Measurements from ENCODE around the gene SPINK13.
A peak's percentile ranks its signal among the peaks of the same experiment; 100 is the strongest.

Gene SPINK13

DNA sequence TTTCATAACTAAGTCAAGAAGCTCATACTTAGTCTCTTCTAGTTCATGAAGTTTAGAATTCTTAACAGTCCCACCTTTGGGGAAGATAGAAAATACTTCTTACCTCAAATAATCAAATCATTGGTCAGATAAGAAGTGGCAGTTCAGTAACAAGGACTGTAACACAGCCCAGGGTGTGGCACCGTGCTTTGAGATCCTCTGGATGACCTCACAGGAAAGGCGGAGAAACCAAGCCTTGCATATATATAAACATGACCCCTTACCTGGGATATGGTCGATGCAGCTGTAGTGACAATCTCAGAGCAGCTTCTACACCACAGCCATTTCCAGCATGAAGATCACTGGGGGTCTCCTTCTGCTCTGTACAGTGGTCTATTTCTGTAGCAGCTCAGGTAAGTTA lies 43.6 kb downstream of the SPINK13 start, which contains the start of gene SPINK7:
Gene SPINK7 (plus strand): TSS at position 271 of the 400 bp plus-strand sequence. CDS start 61 bp downstream, at position 332.
- DNase-seq (ENCODE audit: low read depth), result no peak

DNA sequence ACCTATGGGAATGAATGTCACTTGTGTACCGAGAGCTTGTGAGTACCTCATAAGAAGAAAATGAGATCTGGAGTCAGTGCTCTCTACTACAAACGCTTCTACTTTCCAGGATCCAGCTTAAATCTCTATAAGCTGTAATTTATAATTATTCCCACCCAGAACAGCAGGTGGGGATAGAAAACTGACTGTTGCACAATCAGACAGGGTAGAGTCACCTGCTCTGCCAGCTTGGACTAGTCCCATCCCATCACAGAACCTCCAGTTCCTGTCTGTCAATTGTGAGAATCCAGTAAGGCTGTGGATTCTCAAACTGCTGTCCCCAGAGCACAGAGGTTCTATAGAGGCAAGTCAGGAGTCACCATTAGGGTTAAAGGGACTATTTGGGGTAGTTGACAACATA lies 45.6 kb downstream of the SPINK13 start:
- no peak for DNase-seq (ENCODE audit: low read depth)

DNA sequence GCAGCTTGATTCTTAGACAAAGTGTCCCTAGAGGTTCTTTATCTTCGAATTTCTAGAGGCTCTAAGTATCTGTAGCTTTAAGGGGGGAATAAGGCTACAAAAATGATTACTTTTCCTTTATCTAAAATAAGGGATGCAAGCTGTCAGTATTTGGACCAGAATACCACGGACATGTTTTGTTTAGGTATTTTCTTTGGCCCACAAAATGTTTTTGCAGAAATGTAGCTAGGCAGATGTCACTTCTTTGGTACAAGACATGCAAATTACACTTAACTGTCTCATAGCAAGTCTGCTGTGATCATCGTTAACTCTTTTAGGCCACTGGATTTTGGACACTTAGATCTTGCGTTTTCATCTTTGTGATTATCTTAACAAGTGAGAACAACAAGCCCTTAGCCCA lies 46.1 kb downstream of the SPINK13 start:
- no peak for DNase-seq (ENCODE audit: low read depth)

DNA sequence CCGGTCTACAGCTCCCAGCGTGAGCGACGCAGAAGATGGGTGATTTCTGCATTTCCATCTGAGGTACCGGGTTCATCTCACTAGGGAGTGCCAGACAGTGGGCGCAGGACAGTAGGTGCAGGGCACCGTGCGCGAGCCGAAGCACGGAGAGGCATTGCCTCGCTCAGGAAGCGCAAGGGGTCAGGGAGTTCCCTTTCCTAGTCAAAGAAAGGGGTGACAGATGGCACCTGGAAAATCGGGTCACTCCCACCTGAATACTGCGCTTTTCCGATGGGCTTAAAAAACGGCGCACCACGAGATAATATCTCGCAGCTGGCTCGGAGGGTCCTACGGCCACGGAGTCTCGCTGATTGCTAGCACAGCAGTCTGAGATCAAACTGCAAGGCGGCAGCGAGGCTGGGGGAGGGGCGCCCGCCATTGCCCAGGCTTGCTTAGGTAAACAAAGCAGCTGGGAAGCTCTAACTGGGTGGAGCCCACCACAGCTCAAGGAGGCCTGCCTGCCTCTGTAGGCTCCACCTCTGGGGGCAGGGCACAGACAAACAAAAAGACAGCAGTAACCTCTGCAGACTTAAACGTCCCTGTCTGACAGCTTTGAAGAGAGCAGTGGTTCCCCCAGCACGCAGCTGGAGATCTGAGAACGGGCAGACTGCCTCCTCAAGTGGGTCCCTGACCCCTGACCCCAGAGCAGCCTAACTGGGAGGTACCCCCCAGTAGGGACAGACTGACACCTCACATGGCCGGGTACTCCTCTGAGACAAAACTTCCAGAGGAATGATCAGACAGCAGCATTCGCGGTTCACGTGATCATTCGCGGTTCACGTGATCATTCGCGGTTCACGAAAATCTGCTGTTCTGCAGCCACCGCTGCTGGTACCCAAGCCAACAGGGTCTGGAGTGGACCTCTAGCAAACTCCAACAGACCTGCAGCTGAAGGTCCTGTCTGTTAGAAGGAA lies 51.7 kb downstream of the SPINK13 start:
- DNase-seq (ENCODE audit: low read depth), result peak; percentile 4

DNA sequence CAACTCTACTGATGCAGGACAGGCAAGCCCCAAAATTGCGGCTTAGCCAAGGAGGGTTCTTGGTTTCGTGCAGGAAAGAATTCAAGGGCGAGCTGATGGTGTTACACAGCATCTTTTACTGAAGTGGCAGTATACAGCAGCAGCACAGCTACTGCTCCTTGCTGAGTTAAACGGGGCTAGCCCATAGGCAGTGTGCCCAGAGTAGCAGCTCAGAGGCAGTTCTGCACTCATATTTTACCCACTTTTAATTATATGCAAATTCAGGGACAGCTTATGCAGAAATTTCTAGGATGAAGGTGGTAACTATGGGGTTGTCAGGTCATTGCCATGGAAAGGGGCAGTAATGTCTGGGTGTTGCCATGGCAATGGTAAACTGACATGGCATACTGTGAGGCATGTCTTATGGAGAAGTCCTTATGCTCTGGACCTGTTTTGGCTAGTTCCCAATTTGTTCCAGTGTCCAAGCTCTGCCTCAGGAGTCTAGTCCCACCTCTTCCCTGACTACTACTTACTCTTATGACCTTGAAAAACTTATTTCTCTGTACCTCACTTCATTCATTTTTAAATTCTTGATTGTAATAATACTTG lies 64.8 kb downstream of the SPINK13 start:
- DNase-seq (ENCODE audit: low read depth), result no peak

DNA sequence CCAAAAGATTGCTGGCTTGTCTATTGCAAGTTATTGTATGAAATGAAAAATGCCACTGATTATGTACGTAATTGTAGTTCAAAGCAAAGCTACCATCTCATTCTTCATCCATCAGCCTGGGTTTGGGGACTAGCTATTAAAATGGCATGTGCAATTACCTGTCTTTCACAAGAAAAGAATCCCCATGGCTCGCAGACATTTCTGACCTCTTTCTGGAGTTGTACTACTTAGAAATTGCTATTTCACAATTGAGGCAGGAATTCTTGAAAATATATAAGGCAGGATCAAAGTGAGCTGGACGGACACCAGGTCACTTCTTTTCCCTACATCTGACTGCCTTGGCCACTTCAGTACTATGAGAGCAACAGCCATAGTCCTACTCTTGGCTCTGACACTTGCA lies 66.7 kb downstream of the SPINK13 start, which contains the start of gene SPINK9:
Gene SPINK9 (plus strand): TSS at position 301 of the 400 bp plus-strand sequence. CDS start 55 bp downstream, at position 356.
- no peak for DNase-seq (ENCODE audit: low read depth)

Measured in stimulated activated CD8-positive, alpha-beta memory T cell treated with anti-CD3 and anti-CD28 coated beads, Interleukin-15, amount 100 ng/mL, for 24 hours (primary cell).